Lower leg skin (tissue), 4 donors: ENCODE measurements around the gene FOXI1. TPM values are rescaled to one million over a fixed set of nuclear protein-coding genes. Genes with fewer than 3 reads are reported as not detected.
"Not testable (repeated sequence)": the region's sequence is repeated elsewhere in the genome, so short reads cannot be mapped to it uniquely, and the experiment has no call there.

Experiments used
- DNase-seq, 2 donors: peaks; one replicate each; pipeline ENCODE4 v3.0.0-alpha.2; 2019; ENCODE audit warnings: low spot score in 2 of 2
- H3K4me3 ChIP-seq: fragments of 200-600 bp; sonication (generic); 2 replicates; pipeline ENCODE4 v1.5.1; 2017; ENCODE audit warnings: mild to moderate bottlenecking, low read depth; ENCODE audit not compliant: poor library complexity, severe bottlenecking
- CTCF ChIP-seq, 3 donors: fragments of 450-650 bp; IDR thresholded peaks; one replicate each; pipeline ENCODE4 v1.5.1; 2016; ENCODE audit warnings: antibody characterized with exemption in 3 of 3, mild to moderate bottlenecking in 3 of 3, moderate library complexity in 2 of 3
- POLR2A ChIP-seq, 2 donors: fragments of 450-650 bp; IDR thresholded peaks; one replicate each; pipeline ENCODE4 v1.6.1; 2016 to 2017; ENCODE audit warnings: antibody characterized with exemption in 2 of 2, mild to moderate bottlenecking in 1 of 2, moderate library complexity in 1 of 2
- WGBS, 2 donors: methylation state at CpG; one replicate each; pipeline ENCODE4 v1.1.5; 2018; 5-methylcytosine and 5-hydroxymethylcytosine counted together
- intact Hi-C: fragments of 100-400 bp; cut with DNase I; formaldehyde crosslinking; loops from one replicate; pipeline ENCODE4 v1.15.0; 2023; ENCODE audit warnings: low total_unique reads
- total RNA-seq, 4 donors: library from RNA; depleted of rRNA; stranded (reverse); fragments of >200 nt; gene quantifications; one replicate each; pipeline ENCODE4 v1.1.0, GENCODE V29; 2016

The FOXI1 gene
- total RNA-seq, 4 donors from 2014 or later: 0.46 to 5.3 (median 3.4) TPM

- intact Hi-C loops: no loop called here
- H3K4me3 ChIP-seq: no peak overlapping the region
- peak in 1 of 2 donors; percentile 59 for DNase-seq
- TF ChIP-seq POLR2A (IDR thresholded peaks at IDR 0.05) (no peak), CTCF (IDR thresholded peaks at IDR 0.05) (no peak)
- 87 to 99% methylated on average over 4 of the region's 4 CpGs for WGBS, 2 donors
Observed at GRCh38 chr5:170138273-170138672, 32.6 kb downstream of the FOXI1 start.

- TF ChIP-seq POLR2A (IDR thresholded peaks at IDR 0.05) (no peak), CTCF (IDR thresholded peaks at IDR 0.05) (no peak)
- H3K4me3 ChIP-seq: no peak overlapping the region
- peak in 1 of 2 donors; percentile 32 for DNase-seq
- intact Hi-C loops: no loop called here
- WGBS, 2 donors: 79 to 84% methylated on average over 9 of the region's 9 CpGs
Observed at GRCh38 chr5:170139786-170140335, 34.2 kb downstream of the FOXI1 start.

GRCh38 chr5:170141196-170141595 lies 35.5 kb downstream of the FOXI1 start:
- 65 to 90% methylated on average over 7 of the region's 7 CpGs for WGBS, 2 donors
- intact Hi-C loops, H3K4me3 ChIP-seq: not testable (repeated sequence)
- DNase-seq: peak in 1 of 2 donors; percentile 80

- TF ChIP-seq POLR2A (IDR thresholded peaks at IDR 0.05) (no peak), CTCF (IDR thresholded peaks at IDR 0.05) (no peak)
- intact Hi-C loops: no loop called here
- no peak overlapping the region for H3K4me3 ChIP-seq
- peak in 1 of 2 donors; percentile 48 for DNase-seq
- 87 to 94% methylated on average over 14 of the region's 14 CpGs for WGBS, 2 donors
Observed at GRCh38 chr5:170141636-170142035, 35.9 kb downstream of the FOXI1 start.

GRCh38 chr5:170142196-170142595 lies 36.5 kb downstream of the FOXI1 start:
- no peak for DNase-seq
- 84 to 89% methylated on average over 1 of the region's 1 CpG for WGBS, 2 donors
- TF ChIP-seq CTCF (IDR thresholded peaks at IDR 0.05): no peak
- TF ChIP-seq POLR2A (IDR thresholded peaks at IDR 0.05): no peak
- H3K4me3 ChIP-seq: no peak overlapping the region
- intact Hi-C loops: no loop called here

GRCh38 chr5:170143091-170143490 lies 37.4 kb downstream of the FOXI1 start:
- intact Hi-C loops: no loop called here
- H3K4me3 ChIP-seq: no peak overlapping the region
- WGBS, 2 donors: 69 to 74% methylated on average over 7 of the region's 7 CpGs
- DNase-seq: peak in 1 of 2 donors; percentile 68
- no peak for TF ChIP-seq POLR2A (IDR thresholded peaks at IDR 0.05)
- no peak for TF ChIP-seq CTCF (IDR thresholded peaks at IDR 0.05)
